IPS-NIHi11 (cell line): ENCODE measurements around the gene KIFC1.
"Not testable (repeated sequence)": the region's sequence is repeated elsewhere in the genome, so short reads cannot be mapped to it uniquely, and the experiment has no call there.

Source experiments
- DNase-seq: peaks from one replicate; pipeline ENCODE4 v3.0.0; 2012; ENCODE audit warnings: mixed read lengths, low spot score

KIFC1 gene

DNA sequence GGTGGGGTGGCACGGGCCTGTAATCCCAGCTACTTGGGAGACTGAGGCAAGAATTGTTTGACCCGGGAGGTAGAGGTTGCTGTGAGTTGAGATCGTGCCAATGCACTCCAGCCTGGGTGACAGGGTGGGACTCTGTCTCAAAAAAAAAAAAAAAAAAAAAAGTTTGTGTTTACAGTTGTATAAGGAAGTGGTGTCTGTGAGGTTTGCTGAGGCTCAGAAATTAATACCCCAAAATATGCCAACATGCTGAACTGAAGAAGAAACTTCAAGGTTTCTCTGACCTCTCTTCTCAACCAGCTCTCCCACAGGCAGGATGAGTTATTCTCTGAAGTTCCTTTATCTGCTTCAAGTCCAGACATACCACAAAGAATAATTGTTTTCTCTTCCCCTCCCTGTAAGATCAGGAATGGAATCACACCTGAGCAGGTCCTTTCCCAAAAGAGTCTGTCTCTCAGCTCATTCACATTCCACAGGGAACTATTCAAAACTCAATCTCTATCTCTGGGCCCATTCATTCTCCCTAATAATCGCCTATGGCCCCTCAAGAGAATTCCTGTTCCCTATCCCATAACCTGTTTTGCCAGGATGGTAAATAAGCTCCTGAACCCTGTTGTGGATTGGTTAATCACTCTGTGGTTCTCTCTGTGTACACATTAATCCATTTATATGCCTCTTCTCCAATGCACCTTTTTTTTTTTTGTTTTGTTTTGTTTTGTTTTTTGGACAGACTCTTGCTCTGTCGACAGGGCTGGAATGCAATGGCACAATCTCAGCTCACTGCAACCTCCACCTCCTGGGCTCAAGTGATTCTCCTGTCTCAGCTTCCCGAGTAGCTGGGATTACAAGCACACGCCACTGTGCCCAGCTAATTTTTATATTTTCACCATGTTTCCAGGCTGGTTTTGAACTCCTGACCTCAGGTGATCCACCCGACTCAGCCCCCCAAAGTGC lies 17.4 kb upstream of the KIFC1 start:
- DNase-seq, result no peak

DNA sequence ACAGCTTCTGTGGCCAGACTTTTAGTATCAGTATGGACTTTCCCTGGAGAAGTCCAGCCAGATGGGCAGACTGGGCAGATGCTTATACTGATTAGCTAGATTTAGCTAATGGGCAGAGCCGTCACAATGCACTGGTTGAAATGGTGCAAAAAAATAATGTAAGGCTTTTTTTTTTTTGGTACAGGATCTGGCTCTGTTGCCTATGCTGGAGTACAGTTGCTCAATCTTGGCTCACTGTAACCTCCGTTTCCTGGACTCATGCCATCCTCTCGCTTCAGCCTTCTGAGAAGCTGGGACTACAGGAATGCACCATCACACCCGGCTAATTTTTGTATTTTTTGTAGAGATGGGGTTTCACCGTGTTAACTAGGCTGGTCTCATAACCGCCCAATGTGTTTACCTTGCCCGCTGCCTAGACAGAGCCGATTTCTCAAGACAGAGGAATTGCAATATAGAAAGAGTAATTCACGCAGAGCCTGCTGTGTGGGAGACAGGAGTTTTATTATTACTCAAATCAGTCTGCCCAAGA lies 16.4 kb upstream of the KIFC1 start:
- no peak for DNase-seq

DNA sequence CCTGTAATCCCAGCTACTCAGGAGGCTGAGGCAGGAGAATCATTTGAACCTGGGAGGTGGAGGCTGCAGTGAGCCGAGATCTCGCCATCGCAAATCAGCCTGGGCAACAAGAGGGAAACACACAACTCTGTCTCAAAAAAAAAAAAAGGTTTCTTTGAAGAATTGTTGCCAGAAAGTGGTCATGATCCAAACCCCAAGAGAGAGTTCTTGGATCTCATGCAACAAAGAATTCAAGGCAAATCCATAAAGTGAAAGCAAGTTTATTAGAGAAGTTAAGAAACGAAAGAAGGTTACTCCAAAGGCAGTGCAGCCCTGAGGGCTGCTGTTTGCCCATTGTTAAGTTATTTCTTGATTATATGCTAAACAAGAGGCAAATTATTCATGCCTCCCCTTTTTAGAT lies 14.5 kb upstream of the KIFC1 start:
- DNase-seq, result no peak

DNA sequence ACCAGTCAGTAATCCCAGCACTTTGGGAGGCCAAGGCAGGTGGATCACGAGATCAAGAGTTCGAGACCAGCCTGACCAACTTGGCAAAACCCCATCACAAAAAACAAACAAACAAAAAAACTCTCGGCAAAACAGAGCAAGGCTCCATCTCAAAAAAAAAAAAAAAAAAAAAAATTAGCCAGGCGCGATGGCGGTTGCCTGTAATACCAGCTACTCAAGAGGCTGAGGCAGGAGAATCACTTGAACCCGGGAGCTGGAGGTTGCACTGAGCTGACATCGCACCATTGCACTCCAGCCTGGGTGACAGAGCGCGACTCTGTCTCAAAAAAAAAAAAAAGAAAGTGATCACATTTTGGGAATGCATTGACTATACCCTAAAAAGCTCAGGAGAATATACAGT lies 12.4 kb upstream of the KIFC1 start:
- DNase-seq, result not testable (repeated sequence)

DNA sequence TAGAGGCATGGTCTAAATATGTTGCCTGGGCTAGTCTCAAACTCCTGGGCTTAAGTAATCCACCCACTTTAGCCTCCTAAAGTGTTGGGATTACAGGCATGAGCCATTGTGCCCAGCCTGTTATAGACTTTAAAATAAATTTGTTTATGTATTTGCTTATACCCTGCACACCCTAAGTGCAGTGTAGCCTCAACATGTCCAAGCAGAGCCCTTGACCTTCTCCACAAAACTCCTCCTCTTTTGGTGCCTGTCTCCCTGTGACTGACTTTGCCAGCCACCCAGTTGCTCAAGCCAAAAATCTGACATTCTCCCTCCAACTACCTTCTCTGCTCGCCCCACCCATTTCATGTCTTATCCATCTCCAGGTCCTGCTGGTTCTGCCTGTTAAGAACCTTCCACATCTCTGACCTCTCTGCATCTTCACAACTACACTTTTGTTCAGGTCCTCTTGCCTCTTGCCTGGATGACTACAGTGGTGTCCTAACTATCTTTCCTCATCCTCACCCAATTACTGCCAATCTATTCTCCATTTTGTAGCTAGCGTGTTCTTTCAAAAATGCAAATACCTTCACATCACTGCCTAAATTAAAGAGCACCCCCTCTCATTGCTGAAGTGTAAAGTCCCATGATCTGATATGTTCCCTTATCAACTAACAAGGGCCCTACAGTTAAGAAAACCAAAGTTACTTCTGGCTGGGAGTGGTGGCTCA lies 11.2 kb upstream of the KIFC1 start:
- no peak for DNase-seq

DNA sequence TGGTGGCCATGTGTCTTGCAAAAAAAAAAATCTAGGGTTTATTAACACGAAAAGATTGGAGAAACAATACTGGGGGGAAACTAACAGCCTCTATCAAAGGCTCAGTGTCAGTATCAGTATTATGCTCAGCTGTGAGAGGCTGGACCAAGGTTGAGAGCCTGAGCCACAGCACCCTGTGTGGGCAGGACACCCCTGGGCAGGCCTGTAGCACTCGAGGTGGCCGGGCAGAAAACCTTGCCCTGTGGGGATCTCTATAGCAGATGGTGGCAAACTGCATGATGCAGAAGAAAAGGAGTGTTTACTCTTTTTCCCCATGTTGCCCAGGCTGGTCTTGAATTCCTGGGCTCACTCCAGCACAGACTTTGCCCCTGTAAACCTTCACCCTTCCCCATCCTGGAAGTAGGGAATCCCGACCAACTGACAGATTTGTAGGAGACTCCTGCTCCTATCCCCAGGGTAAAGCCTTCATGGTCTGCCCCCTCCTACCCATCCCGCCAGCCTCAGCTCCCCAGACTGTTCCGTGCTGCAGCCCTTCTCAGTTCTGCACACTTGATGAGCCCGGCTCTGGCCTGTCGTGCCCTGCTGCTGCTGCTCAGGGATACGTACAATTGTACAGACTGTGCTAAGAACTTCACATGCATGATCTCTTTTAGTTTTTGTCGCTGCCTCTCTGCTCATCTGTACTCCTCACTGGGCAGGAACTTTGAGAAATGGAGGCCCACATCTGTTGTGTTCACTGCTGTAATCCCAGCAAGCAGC lies 8.0 kb upstream of the KIFC1 start:
- DNase-seq, result no peak

DNA sequence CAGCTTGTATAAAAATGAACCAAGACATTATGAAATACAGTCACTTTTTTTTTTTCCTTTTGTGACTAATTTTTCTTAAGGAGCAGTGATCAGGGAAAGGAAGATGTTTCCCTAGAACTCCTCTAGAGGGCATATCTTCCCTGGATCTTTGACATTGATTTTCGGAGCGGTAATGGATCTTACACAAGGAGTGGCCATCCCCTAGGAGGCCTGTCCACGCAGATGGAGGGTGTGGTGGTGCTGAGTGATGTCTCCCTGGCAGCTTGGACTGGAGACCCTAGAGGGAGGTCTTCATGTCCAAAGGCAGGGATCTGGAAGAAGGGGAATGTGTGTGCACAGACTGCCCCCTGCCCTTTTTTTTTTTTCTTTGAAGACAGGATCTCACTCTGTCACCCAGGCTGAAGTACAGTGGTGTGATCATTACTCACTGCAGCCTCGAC lies 7.0 kb upstream of the KIFC1 start:
- peak; percentile 40 for DNase-seq

DNA sequence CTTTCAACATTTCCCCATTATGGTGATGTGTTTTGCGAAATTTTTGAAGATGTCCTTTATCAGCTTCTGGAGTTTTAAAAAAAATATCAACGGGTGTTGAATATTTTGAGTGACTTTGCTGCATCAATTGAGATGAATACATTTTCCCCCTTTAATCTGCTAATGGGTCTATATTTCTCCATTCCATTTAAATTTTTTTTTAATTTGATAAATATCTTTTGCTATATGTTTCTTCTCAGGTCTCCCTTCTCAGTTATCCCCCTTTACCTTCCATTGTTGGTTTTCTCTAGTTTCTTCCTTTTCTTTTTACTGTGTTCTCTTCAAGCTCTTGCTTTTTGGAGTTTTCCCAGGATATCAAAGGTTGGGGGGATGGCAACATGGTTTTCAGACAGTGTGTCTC lies 1.4 kb upstream of the KIFC1 start:
- no peak for DNase-seq

DNA sequence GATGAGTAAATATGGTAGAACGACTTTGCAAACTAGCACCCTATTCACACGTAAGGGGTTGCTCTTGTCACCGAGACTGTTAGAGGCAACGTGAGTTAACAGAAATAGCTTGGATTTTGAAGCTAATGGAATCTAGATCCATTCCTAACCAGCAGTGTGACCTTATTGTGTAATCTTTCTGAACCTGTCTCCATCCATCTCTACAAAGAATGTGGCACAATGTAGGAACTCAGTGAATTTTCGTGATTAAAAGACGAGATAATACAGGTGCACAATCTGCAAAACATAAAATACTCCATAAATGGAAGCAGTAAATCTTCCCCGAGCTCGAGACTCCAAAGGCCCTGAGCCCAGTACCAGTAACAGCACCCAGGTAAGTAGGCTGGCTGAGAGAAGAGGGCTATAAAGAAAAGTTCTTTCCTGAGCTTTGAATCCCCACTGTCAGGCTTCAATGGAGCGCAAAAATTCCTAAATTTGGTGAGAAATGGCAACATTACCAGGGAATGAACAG lies 801 bp upstream of the KIFC1 start:
- DNase-seq, result no peak

DNA sequence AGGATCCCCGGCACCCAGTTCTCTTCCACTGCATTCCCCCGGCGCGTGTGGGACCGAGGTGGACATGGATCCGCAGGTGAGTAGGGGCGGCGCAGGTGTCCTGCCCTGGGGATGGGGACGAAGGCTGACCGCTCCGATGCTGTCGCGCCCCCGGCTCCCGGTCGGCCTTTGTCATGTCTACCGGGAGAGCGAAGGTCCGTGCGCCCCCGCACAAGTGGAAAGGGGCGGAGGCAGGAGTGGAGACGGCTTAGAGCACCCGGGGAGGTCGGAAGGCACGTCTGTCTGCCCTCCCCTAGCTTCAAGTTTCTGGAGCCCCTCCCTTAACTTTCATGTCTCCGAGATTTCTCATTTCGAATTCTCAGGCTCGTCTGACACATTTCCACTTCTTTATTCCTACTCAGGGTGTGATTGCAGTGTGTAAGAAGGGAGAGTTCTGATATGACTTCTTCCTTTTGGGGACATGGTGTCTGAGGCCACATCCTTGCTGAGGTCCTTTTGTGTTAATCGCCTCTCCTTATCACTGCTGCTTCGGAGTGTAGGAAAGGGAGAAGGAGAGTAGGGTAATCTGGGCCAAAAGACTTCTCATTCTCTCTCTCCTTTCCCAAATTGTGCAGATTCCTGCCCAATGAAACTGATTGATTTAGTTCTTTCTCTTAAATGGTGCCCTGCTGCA lies 435 bp downstream of the KIFC1 start:
- DNase-seq, result peak; percentile 31

DNA sequence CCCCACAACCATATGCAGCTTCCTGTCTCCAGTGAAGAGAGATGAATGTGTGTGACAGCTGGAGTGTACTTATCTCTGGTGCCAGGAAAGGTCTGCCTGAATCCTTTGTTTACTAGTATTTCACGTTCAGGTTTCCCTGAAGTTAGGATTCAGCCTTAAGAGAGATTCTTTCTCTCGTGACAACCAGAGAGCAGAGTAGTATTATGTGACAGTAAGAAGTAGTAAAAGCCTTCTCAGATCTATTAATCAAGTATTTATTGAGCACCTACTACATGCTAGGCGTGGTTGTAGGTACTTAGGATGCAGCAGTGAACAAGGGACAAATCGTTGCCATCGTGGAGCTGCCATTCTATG lies 949 bp downstream of the KIFC1 start:
- no peak for DNase-seq

DNA sequence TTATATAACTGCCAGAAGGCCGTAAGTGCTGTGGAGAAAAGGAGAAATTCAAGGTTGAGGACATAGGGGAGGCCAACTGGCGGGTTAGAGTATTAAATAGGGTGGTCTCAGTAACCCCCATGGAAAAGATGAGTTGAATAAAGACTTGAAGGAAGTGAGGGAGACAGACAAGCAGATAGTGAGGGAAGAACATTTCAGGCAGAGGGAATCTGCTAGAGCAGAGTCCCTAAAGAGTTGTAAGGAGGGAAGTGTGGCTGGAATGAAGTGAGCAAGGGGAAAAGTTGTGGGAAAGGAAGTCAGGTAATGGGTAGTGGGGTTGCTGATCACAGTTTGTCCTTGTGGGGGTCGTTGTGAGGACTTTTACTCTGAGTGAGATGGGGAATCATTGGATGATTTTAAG lies 1.4 kb downstream of the KIFC1 start:
- DNase-seq, result no peak

DNA sequence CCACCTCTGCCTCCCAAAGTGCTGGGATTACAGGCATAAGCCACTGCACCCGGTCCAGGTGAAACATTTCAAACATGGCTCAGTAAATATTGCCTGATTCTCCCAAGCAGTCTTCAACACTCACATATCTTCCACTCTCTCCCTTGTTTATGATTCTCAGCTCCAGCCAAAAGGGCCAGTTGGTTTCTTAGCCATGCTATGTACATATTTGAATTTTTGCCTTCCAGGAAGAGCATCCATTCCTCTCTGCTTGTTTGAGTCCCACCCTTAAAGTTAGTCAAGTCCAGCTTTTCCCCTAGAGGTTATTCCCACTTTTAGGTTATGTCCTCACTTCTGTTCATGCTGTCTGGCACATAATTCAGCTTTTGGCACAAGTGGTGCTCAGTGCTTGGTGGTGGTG lies 5.9 kb downstream of the KIFC1 start:
- no peak for DNase-seq

DNA sequence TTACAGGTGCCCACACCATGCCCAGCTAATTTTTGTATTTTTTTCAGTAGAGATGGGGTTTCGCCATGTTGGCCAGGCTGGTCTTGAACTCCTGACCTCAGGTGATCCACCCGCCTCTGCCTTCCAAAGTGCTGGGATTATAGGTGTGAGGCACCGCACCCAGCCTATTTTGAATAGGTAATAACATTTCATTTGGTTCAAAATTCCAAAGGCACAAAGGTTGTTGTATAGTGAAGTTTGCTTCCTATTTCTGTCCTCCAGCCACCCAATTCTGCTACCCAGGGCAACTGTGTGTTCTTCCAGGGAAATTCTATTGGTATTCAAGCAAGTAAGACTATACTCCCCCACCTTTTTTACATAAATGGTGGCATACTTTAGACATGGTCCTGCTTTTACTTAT lies 7.0 kb downstream of the KIFC1 start:
- DNase-seq, result not testable (repeated sequence)

DNA sequence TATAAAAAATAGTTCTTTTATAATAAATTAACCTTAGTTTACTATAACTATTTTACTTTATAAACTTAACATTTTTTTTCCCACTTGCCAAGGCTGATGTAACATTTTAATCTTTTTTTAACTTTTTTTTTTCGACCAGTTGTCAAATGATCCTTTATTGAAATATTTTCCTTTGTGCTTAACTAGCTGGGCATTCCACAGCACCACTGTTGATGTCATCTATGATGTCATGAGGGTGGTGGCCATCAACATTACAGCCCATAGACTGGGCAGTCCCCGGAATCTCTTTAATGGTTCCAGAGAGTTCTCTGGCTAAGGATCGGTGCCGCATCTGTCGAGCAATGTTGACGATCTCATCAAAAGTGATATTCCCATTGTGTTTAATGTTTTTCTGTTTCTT lies 8.3 kb downstream of the KIFC1 start:
- not testable (repeated sequence) for DNase-seq

DNA sequence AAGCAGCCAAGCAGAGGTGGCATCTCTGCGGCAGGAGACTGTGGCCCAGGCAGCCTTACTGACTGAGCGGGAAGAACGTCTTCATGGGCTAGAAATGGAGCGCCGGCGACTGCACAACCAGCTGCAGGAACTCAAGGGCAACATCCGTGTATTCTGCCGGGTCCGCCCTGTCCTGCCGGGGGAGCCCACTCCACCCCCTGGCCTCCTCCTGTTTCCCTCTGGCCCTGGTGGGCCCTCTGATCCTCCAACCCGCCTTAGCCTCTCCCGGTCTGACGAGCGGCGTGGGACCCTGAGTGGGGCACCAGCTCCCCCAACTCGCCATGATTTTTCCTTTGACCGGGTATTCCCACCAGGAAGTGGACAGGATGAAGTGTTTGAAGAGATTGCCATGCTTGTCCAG lies 13.3 kb downstream of the KIFC1 start:
- no peak for DNase-seq

DNA sequence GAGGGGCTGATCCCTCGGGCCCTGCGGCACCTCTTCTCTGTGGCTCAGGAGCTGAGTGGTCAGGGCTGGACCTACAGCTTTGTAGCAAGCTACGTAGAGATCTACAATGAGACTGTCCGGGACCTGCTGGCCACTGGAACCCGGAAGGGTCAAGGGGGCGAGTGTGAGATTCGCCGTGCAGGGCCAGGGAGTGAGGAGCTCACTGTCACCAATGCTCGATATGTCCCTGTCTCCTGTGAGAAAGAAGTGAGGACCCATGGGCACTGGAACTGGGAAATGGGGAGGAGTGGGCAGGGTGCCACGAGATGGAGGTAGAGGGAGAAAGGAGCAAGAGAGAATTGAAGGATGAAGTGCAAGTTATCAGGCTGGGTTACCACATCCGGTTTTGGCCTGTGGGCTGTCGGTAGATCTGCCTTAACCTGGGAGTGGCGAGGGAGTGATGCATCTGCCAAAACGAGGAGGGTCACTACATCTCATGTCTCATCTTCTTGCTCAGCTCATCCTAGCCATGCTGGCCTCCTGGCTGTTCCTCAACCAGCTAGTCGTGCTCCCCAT lies 13.8 kb downstream of the KIFC1 start:
- no peak for DNase-seq

DNA sequence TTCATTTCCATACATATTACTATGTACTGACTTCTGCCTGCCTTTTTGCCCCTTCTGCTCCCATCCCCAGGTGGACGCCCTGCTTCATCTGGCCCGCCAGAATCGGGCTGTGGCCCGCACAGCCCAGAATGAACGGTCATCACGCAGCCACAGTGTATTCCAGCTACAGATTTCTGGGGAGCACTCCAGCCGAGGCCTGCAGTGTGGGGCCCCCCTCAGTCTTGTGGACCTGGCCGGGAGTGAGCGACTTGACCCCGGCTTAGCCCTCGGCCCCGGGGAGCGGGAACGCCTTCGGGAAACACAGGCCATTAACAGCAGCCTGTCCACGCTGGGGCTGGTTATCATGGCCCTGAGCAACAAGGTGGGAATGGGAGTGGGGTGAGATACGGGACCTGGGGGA lies 14.5 kb downstream of the KIFC1 start:
- no peak for DNase-seq

DNA sequence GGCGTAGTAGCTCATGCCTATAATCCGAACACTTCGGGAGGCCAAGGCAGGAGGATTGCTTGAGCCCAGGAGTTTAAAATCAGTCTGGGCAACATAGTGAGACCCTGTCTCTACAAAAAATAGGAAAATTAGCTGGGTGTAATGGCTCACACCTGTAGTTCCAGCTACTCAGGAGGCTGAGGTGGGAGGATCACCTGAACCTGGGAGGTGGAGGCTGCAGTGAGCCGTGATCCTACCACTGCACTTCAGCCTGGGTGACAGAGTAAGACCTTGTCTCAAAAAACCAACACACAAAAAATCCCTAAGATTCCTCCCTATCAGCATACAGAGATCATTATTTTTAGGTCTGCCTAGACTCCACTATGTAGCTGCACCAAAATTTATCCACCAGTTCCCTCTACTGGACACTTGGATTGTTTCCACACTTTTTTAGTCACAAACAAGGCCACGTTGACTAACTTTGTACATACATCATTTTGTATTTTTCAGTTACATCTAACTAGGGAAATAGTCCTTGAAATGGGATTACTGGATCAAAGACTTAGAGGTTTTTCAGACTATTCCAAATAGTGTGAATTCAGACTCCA lies 15.6 kb downstream of the KIFC1 start:
- DNase-seq, result no peak

DNA sequence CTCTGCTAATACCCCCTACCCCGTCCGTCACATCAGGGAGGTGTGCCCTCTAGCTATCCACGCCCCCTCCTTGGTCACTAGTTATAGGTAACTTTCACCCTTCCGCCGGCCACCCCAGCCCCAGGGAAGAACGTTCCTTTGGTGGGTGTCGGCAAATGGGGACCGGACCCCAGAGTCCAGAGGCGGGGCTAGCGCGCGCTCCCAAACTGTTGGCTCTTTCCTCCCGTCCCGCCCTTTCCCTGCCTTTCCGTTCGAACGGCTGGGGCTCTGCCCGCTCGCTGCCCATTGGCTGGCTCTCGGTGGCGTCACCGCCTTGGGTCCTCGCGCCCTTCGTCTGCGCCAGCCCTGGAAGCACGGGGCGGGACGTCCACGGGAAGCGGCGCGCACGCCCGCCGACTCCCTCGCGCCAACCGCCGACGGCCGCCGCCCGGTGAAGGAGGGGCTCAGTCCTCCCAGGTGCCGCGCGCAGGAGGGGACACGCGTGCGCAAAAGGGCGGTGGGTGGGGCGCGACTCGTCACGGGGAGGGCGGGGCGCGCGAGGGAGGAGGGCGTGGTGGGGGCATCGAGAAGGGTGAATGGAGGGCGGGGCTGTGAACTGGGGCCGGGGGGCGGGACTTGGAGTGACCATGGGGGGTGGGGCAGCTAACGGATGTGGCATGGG lies 18.6 kb downstream of the KIFC1 start:
- peak; percentile 95 for DNase-seq
